SKM-1 (cell line): Measurements from ENCODE around the gene SLPI.

Experiments used
- DNase-seq: peaks from one replicate; lab custom pipeline; 2025; ENCODE audit not compliant: unreplicated experiment; lab: John Stamatoyannopoulos, UW

Gene SLPI

GRCh38 chr20:45221076-45221475, 33.3 kb downstream of the SLPI start, which contains the start of gene SEMG2:
SEMG2 (plus strand) TSS chr20:45221373; CDS start chr20:45221390, 17 bp downstream.
- DNase-seq: no peak

GRCh38 chr20:45218636-45219035, 35.7 kb downstream of the SLPI start:
- DNase-seq: no peak

GRCh38 chr20:45218124-45218523, 36.2 kb downstream of the SLPI start:
- no peak for DNase-seq

GRCh38 chr20:45212836-45213235, 41.5 kb downstream of the SLPI start:
- DNase-seq: no peak

- no peak for DNase-seq
Observed at GRCh38 chr20:45211569-45212474, 42.5 kb downstream of the SLPI start.

- DNase-seq: no peak
Observed at GRCh38 chr20:45209924-45210323, 44.4 kb downstream of the SLPI start.

GRCh38 chr20:45206725-45207124, 47.6 kb downstream of the SLPI start, which contains the start of gene SEMG1:
SEMG1 (plus strand) TSS chr20:45207033; CDS start chr20:45207054, 21 bp downstream.
- DNase-seq: no peak
